Measurements from ENCODE around the gene PRMT5. TPM values are rescaled to one million over a fixed set of nuclear protein-coding genes. Genes with fewer than 3 reads are reported as not detected.

The PRMT5 gene
- total RNA-seq, 1 donor from 2014 or later, result 54.8 TPM

DNA sequence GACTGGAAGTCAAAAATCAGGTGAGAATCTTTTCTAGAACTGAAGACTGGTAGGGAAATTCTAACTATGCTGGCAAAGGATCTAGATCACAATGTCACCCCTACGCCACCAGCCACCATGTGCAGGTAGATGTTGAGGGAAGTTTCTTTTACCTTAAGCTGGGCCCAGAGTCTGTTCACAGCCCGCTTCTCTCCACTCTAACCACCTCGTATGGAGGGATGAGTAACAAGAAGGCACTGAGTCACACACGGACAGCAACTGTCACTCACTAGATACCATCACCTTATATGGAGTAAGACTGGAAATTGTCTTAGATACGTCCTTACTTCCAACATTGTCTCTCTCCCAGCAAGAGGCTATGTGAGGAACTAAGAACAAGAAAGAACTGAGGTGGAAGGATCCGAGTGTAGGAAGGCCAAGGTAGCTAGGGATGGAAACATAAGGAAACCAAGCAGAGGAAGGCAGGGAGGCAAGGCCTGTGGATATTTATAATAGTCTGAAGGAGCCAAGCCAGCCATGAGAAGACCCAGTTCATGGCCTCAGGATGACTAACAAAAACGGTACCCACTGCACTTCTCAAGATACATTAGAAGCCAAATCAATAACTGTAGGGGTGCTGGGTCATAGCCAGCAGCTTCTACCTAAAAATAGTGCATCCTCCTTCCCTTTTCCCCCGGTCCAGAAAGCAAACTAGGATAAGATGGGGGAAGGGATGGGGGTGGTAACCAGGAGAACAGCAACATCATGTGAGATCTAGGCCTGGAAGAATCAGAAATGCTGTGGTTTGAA is 30.7 kb downstream of the PRMT5 start:
- no peak for DNase-seq (ENCODE audit: low spot score)

DNA sequence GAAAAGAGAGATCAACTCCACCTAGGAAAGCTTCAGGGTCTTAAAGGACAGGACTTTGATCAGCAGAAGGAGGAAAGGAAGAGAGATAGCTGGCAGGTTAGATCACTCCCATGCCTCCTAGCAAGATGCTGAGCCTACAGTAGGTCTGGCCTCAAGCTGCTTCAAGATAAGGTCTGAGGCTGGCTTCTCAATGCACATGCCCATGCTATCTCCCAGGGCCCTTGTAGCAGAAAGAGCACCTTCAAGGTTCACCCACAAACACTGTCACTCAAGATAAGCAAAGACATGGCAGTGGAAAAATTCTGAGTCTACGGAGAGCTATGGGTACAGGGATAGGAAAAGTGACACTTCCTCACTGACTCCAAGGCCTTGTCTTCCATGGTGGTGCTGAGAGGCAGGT is 31.8 kb downstream of the PRMT5 start:
- no peak for DNase-seq (ENCODE audit: low spot score)

DNA sequence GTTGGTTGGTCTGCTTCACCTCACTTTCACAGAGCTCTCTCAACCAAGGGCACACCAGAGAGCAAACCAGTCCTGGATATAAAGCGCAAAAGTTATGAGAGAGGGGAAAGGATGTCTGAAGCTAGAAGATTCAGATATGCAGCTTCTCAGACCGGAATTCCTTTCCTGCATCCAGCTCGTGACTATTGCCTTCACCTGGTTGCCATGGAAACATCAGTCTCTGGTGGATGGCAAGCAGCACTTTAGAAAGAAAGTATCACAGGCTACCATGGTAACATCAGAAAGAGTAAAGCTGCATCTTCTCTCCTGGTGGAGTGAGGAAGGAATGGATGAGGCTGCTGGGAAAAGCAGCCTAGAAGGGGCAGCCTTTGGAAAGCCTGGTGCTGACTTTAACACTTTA is 32.4 kb downstream of the PRMT5 start:
- no peak for DNase-seq (ENCODE audit: low spot score)

DNA sequence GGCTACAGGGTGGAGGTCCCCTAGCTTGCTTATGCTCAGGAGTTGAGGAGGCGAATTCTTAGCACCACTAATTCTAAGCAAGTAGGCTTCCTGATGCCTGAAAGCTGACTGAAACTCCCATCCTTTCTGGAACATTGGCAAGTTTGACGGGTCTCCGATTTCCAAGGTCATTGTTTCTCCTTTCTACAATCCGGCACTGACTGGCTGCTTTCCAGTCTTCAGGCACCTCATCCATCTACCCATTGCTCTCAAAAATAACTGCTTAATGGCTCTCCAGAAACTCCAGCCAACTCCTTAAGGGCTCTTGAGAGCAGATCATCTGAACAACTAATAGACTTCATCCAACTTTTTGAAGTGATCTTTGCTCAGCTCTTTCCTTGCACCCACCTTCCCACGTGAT is 32.8 kb downstream of the PRMT5 start:
- no peak for DNase-seq (ENCODE audit: low spot score)

DNA sequence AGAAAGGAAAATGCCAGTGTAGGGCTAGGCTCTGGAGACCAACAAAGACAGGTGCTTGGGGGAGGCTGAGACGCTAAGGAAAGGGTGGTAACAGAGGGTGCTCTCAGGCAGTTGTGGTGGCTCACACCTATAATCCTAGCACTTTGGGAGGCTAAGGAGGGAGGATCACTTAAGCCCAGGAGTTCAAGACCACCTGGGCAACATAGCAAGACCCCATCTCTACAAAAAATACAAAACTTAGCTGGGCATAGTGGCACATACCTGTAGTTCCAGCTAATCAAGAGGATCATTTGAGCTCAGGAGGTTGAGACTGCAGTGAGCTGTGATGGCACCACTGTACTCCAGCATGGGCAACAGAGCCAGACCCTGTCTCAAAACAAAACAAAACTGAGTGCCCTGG is 33.8 kb downstream of the PRMT5 start:
- no peak for DNase-seq (ENCODE audit: low spot score)

DNA sequence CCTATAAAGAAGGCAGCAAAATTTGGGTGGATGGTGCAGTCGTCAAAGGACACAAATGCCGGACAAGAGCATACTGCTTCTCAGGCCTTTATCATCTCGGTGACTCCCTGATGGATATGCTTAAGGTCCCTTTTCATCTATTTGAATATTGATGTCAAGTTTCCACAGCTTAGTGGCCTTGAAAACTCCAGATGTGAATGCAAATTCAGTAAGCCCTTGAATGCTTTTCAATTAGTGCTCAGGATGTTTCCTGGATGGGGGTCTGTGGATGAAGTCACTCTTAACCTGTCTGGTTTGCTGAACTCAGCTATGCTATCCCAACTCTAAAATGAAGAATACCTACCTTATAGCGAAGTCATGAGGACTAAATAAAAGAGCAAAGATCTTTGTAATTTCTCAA is 35.5 kb downstream of the PRMT5 start:
- no peak for DNase-seq (ENCODE audit: low spot score)

DNA sequence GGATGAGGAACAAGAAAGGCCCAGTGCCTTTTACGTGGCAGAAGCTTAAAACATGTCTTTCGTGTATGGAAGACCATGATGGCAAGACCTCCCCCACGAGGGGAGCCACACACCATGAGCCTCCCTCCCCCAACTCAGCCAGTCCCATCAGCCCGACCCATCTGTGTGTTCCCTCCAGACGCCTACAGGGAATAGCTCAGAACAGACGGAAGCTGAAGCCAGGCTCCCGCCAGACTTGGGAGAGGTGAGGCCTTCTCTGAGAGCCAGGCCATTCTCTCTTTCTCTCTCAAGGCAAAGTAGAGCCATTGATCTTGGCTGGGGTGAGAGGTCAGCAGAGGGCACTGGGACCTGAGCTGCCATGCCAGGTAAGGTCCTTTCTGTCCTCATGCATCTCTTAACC is 36.7 kb downstream of the PRMT5 start:
- no peak for DNase-seq (ENCODE audit: low spot score)

DNA sequence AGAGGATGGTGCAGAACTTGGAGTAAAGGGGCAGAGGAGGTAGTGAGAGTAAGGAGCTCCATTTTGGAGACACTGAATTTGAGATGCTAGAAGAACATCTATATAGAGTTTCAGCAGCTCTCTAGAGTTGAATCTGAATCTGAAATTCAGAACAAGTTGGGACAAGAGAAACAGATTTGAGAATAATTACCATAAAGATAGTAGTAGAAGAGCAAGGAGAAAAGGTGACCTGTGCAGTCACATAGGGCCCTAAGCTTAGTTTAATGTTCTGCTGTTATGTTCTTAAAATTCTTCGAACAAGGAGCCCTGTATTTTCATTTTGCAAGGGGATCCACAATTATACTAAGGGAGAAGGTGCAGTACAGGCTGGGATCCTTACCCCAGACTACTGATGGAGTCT is 38.8 kb downstream of the PRMT5 start:
- no peak for DNase-seq (ENCODE audit: low spot score)

DNA sequence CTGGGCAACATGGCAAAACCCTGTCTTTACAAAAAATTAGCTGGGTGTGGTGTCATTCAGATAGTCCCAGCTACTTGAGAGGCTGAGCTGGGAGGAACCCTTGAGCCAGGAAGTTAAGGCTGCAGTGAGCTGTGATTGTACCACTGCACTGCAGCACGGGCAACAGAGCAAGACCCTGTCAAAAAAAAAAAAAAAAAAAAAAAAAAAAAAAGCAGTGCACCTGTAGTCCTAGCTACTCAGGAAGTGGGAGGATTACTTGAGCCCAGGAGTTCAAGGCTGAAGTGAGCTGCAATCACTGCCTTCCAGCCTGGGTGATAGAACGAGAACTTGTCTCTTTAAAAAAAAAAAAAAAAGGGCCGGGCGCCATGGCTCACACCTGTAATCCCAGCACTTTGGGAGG is 40.5 kb downstream of the PRMT5 start:
- no peak for DNase-seq (ENCODE audit: low spot score)

GRCh38 chr14:22887990-22888378 is 41.2 kb downstream of the PRMT5 start:
- no peak for DNase-seq (ENCODE audit: low spot score)

GRCh38 chr14:22887260-22887989 is 41.8 kb downstream of the PRMT5 start:
- DNase-seq (ENCODE audit: low spot score), result no peak

DNA sequence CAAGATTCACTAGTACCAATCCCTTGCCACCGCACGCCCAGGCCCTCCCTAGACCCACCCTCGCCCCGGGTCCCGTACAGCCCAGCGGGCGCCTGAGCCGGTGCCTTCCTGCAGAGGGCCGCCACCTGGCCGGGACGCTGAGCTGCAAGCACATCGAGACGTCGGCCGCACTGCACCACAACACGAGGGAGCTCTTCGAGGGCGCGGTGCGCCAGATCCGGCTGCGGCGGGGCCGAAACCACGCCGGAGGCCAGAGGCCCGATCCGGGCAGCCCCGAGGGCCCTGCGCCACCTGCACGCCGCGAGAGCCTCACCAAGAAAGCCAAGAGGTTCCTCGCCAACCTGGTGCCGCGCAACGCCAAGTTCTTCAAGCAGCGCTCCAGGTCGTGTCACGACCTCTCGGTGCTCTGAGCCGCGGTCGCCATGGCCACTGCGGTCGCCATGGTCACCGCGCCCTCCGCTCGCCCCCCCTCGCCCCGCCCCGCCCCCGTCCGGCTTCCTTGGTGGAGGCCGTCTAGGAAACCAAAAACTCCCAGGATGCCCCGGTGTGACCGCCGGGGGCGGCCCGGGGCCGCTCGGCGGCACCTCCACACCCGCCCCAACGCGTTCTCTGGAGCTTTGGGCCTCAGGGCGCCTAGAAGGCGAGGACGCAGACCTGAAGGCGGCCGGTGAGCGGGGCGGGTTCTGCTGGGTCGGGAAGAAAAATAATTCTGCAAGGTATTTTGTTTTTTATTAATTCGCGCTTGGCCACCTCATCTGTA is 42.5 kb downstream of the PRMT5 start:
- no peak for DNase-seq (ENCODE audit: low spot score)

GRCh38 chr14:22885975-22886374 is 43.2 kb downstream of the PRMT5 start:
- DNase-seq (ENCODE audit: low spot score), result no peak

GRCh38 chr14:22884738-22885523 is 44.2 kb downstream of the PRMT5 start:
- no peak for DNase-seq (ENCODE audit: low spot score)

DNA sequence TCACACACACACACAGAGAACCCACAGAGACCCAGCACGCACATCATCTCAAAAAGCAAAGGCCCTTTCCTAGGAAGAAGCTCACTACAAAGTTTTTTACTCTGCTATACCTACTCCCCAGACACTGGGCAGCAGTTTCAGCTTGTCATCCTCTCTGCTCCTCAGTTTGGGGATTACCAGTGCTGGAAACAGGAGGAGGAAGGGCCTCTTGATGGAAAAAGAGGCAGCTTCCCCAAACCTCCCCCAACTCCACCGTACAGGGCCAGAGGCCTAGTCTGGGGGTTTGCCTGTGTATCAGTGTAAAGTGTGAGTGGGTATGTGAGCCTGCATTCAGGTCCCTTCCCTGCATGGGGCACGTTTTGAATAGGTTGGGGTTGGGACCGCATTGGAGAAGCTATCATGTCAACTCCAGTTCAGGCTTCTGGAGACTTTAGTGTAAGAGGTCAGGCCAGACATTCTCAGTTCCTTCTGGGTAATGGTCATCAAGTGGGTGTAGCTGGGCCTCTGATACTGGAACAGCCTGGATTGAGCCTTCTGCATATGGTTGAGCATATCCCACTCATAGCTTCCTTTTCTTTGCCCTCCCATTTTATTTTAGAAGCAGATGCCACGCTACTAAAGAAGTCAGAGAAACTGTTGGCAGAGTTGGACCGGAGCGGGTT is 45.0 kb downstream of the PRMT5 start:
- no peak for DNase-seq (ENCODE audit: low spot score)

- DNase-seq (ENCODE audit: low spot score), result no peak
Observed at GRCh38 chr14:22883173-22883976, 45.8 kb downstream of the PRMT5 start, which contains the start of gene REM2. REM2 (plus strand) TSS chr14:22883222; CDS start chr14:22883288, 66 bp downstream.

DNA sequence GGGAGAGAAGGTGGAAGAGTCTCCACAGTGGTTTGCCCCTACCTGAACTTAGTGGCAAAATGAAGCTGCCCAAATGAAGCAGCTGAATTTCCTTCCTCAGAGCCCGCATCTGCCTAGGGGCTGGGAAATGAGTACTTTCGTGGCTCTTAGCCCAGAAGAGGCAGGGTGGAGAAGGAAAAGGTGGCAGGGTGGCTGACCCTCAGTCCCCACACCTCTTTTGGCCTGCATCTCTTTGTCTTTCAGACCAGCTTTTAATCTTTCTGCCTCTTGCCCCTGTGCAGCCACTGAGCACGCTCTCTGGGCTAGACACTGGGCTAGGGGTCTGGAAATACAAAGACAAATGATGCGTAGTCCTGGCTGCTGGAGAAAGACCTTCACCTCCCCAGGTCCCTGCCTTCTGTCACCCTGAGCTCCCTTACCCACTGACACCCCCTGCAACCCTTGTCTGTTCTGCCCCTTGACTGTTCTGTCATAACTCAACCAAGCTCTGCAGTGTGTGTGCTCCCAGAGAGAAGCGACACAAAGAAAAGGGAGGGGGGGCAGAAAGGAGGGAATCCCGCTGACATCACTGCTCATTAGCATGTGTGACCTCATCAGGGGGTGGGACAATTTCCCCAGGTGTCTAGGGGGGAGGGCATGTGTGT is 46.5 kb downstream of the PRMT5 start:
- DNase-seq (ENCODE audit: low spot score), result no peak

DNA sequence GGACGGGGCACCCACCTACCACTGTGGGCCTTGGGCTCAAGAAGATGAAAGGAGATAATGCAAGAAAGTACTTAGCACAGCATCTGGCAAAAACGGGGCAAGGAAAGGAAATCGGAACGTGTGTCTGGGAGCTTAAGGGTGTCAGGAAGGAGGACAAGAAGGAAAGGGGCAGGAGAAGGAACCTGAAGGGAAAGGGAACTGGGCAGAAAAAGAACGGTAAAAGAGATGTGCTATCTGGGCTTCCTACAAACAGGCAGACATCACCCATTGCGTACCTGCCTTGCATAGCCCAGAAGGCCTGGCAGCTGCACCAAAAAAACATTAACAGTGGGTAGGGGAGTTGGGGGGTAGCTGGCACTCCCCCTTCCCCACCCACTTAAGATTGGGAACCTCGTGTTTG is 47.1 kb downstream of the PRMT5 start:
- DNase-seq (ENCODE audit: low spot score), result no peak
